Measurements from ENCODE around the gene TMBIM1. TPM values are rescaled to one million over a fixed set of nuclear protein-coding genes. Genes with fewer than 3 reads are reported as not detected.

Gene TMBIM1
- total and polyA plus RNA-seq, 9 of the 15 experiments (the other 6 are each of a cell fraction or from before 2014, with no cell fraction given) = 14.2 to 105 (median 47.0) TPM

- TF ChIP-seq, protein P1, sequence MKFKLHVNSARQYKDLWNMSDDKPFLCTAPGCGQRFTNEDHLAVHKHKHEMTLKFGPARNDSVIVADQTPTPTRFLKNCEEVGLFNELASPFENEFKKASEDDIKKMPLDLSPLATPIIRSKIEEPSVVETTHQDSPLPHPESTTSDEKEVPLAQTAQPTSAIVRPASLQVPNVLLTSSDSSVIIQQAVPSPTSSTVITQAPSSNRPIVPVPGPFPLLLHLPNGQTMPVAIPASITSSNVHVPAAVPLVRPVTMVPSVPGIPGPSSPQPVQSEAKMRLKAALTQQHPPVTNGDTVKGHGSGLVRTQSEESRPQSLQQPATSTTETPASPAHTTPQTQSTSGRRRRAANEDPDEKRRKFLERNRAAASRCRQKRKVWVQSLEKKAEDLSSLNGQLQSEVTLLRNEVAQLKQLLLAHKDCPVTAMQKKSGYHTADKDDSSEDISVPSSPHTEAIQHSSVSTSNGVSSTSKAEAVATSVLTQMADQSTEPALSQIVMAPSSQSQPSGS (CRISPR knock-in tag; IDR thresholded peaks at IDR 0.05) = no peak
- TF ChIP-seq RFX5 (IDR thresholded peaks at IDR 0.05; ENCODE audit: low read depth, low read length) = no peak
- TF ChIP-seq MED1 (CRISPR knock-in tag; IDR thresholded peaks at IDR 0.05; ENCODE audit: borderline replicate concordance) = no peak
- TF ChIP-seq ZNF785 (CRISPR knock-in tag; IDR thresholded peaks at IDR 0.05) = no peak
- no peak for TF ChIP-seq PCBP1 (IDR thresholded peaks at IDR 0.05; ENCODE audit: low read depth, low read length, poor library complexity, severe bottlenecking)
- TF ChIP-seq, protein P2, sequence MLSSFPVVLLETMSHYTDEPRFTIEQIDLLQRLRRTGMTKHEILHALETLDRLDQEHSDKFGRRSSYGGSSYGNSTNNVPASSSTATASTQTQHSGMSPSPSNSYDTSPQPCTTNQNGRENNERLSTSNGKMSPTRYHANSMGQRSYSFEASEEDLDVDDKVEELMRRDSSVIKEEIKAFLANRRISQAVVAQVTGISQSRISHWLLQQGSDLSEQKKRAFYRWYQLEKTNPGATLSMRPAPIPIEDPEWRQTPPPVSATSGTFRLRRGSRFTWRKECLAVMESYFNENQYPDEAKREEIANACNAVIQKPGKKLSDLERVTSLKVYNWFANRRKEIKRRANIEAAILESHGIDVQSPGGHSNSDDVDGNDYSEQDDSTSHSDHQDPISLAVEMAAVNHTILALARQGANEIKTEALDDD (IDR thresholded peaks at IDR 0.05) = peak; percentile 82
- TF ChIP-seq NFYB (IDR thresholded peaks at IDR 0.05; ENCODE audit: extremely low read depth, insufficient read length) = no peak
- no peak for TF ChIP-seq SPI1 (IDR thresholded peaks at IDR 0.05; ENCODE audit: borderline replicate concordance, low read depth, low read length)
- TF ChIP-seq DNMT1 (IDR thresholded peaks at IDR 0.05) = no peak
- no peak for TF ChIP-seq RBM22 (IDR thresholded peaks at IDR 0.05; ENCODE audit: low read depth, low read length, poor library complexity, severe bottlenecking)
- TF ChIP-seq, protein P3, sequence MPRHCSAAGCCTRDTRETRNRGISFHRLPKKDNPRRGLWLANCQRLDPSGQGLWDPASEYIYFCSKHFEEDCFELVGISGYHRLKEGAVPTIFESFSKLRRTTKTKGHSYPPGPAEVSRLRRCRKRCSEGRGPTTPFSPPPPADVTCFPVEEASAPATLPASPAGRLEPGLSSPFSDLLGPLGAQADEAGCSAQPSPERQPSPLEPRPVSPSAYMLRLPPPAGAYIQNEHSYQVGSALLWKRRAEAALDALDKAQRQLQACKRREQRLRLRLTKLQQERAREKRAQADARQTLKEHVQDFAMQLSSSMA (CRISPR knock-in tag; IDR thresholded peaks at IDR 0.05) = no peak
- no peak for TF ChIP-seq BHLHE40 (IDR thresholded peaks at IDR 0.05; ENCODE audit: low read length)
- no peak for TF ChIP-seq ZNF830 (CRISPR knock-in tag; IDR thresholded peaks at IDR 0.05)
- no peak for TF ChIP-seq NCOR1 (IDR thresholded peaks at IDR 0.05)
Observed at GRCh38 chr2:218230882-218231281, 61.4 kb downstream of the TMBIM1 start (continued).
